Kidney (tissue), 14 donors: ENCODE data around the gene NUDT17. TPM values are rescaled to one million over a fixed set of nuclear protein-coding genes. Genes with fewer than 3 reads are reported as not detected.
A peak's percentile ranks its signal among the peaks of the same experiment; 100 is the strongest.

Experiments
- DNase-seq, 5 donors: peaks; one replicate each; pipeline ENCODE4 v3.0.0-alpha.2; 2013 to 2020
- FAIRE-seq: peaks from 2 replicates; lab custom pipeline; 2012; peaks lifted over from hg19 to GRCh38; lab: Jason Lieb, UNC
- H3K27ac ChIP-seq, 2 donors: one replicate each; pipeline ENCODE4 v1.7.0; 2013; ENCODE audit warnings: low read depth in 2 of 2, low read length in 2 of 2, inconsistent platforms in 1 of 2
- H3K27me3 ChIP-seq: one replicate; pipeline ENCODE4 v1.7.1; 2013; ENCODE audit warnings: low read length, inconsistent platforms; ENCODE audit not compliant: control insufficient read depth, insufficient read depth
- H3K36me3 ChIP-seq, 3 donors: one replicate each; pipeline versions ENCODE4 v1.7.0 to v1.7.1; 2013; ENCODE audit warnings: low read length in 3 of 3, control low read depth in 1 of 3, inconsistent platforms in 1 of 3; ENCODE audit not compliant: insufficient read depth in 3 of 3, control insufficient read depth in 2 of 3
- H3K4me1 ChIP-seq, 3 donors: one replicate each; pipeline versions ENCODE4 v1.7.0 to v1.7.1; 2013; ENCODE audit warnings: low read length in 3 of 3, inconsistent platforms in 1 of 3, low read depth in 1 of 3; ENCODE audit not compliant: control insufficient read depth in 2 of 3, insufficient read depth in 2 of 3
- H3K4me3 ChIP-seq, 3 donors: one replicate each; pipeline versions ENCODE4 v1.7.0 to v1.8.1; 2013; ENCODE audit warnings: low read length in 3 of 3, control low read depth in 1 of 3, inconsistent platforms in 1 of 3
- H3K9ac ChIP-seq, 3 donors: one replicate each; pipeline versions ENCODE4 v1.7.0 to v1.7.1; 2013; ENCODE audit warnings: low read length in 3 of 3, control low read depth in 1 of 3, inconsistent platforms in 1 of 3
- H3K9me3 ChIP-seq, 3 donors: one replicate each; pipeline versions ENCODE4 v1.7.0 to v1.7.1; 2013; ENCODE audit warnings: low read length in 3 of 3, control low read depth in 1 of 3, inconsistent platforms in 1 of 3; ENCODE audit not compliant: control insufficient read depth in 2 of 3, insufficient read depth in 1 of 3
- CTCF ChIP-seq: IDR thresholded peaks from 3 replicates; pipeline ENCODE4 v1.5.1; 2012; ENCODE audit warnings: mild to moderate bottlenecking, moderate library complexity, borderline replicate concordance; ENCODE audit not compliant: insufficient read depth; ENCODE audit errors: extremely low read depth
- intact Hi-C: fragments of 100-400 bp; cut with DNase I; formaldehyde crosslinking; loops from one replicate; pipeline ENCODE4 v1.11.1; 2022
- polyA plus RNA-seq: library from polyadenylated mRNA; stranded (reverse); fragments of 350-450 nt; fragmentation: Illumina TruSeq; extraction: RNeasy Lipid Tissue Mini Kit (QIAGEN cat#74804); gene quantifications from one replicate; pipeline ENCODE4 v1.2.3, GENCODE V29; 2014; ENCODE audit warnings: low read depth, low replicate concordance; ENCODE audit not compliant: insufficient read depth
- total RNA-seq: library from RNA; stranded (reverse); fragmentation: NEBNext Ultra II Directional; extraction: Animal tissue kit (Norgen Biotek cat#: 25700); gene quantifications from one replicate; pipeline ENCODE4 v1.2.1, GENCODE V29; 2021
- donor health status: control.
- donor health status: control.
- donor health status: control.
- donor health status: control.
- donor health status: control.
- donor health status: DM: yes; HTN: yes; CAD: no.
- donor health status: Normal renal cell carcinoma (clear cell type).

NUDT17 gene
- total and polyA plus RNA-seq, 2 donors from 2014 or later: 3.8 to 5.5 TPM

- no peaks in the 10 kb centered on the region for H3K36me3 ChIP-seq
- no peaks in the 10 kb centered on the region for H3K27me3 ChIP-seq
- H3K4me3 ChIP-seq: no peak overlapping the region
- DNase-seq: no peak
- H3K9me3 ChIP-seq: no peaks in the 10 kb centered on the region
- H3K27ac ChIP-seq: peak overlapping the region; percentile 87 to 89
- peaks cover 0 to 12% (median 6%) of the 10 kb centered on the region in 3 donors for H3K4me1 ChIP-seq
- TF ChIP-seq CTCF: no peak
- intact Hi-C loops: no loop called here
- no peak for FAIRE-seq
- H3K9ac ChIP-seq: peak overlapping the region in 1 of 3 donors; percentile 21
Observed at GRCh38 chr1:145891143-145891542, 45.7 kb downstream of the NUDT17 start.

- peak overlapping the region in 2 of 3 donors; percentile 8 to 43 for H3K4me3 ChIP-seq
- H3K27ac ChIP-seq: peak overlapping the region; percentile 87 to 89
- no peaks in the 10 kb centered on the region for H3K27me3 ChIP-seq
- intact Hi-C loops: no loop called here
- peak overlapping the region in 2 of 3 donors; percentile 5 to 42 for H3K9ac ChIP-seq
- FAIRE-seq (peak; percentile 29), DNase-seq (peak; percentile 96 to 98 (median 98))
- TF ChIP-seq CTCF: peak; percentile 92
- H3K36me3 ChIP-seq: no peaks in the 10 kb centered on the region
- peaks cover 0 to 12% (median 6%) of the 10 kb centered on the region in 3 donors for H3K4me1 ChIP-seq
- H3K9me3 ChIP-seq: no peaks in the 10 kb centered on the region
Observed at GRCh38 chr1:145891587-145892485, 46.4 kb downstream of the NUDT17 start.

- no peaks in the 10 kb centered on the region for H3K27me3 ChIP-seq
- H3K4me3 ChIP-seq: peak overlapping the region in 1 of 3 donors; percentile 43
- FAIRE-seq: no peak
- intact Hi-C loops: no loop called here
- H3K9ac ChIP-seq: peak overlapping the region in 1 of 3 donors; percentile 42
- peak in 1 of 5 donors; percentile 24 for DNase-seq
- H3K9me3 ChIP-seq: no peaks in the 10 kb centered on the region
- H3K4me1 ChIP-seq: peaks cover 0 to 12% (median 6%) of the 10 kb centered on the region in 3 donors
- no peaks in the 10 kb centered on the region for H3K36me3 ChIP-seq
- TF ChIP-seq CTCF: no peak
- H3K27ac ChIP-seq: peak overlapping the region; percentile 87 to 89
Observed at GRCh38 chr1:145892486-145893087, 47.2 kb downstream of the NUDT17 start.
